Measurements from ENCODE around the gene ADAMTSL1.

DNA sequence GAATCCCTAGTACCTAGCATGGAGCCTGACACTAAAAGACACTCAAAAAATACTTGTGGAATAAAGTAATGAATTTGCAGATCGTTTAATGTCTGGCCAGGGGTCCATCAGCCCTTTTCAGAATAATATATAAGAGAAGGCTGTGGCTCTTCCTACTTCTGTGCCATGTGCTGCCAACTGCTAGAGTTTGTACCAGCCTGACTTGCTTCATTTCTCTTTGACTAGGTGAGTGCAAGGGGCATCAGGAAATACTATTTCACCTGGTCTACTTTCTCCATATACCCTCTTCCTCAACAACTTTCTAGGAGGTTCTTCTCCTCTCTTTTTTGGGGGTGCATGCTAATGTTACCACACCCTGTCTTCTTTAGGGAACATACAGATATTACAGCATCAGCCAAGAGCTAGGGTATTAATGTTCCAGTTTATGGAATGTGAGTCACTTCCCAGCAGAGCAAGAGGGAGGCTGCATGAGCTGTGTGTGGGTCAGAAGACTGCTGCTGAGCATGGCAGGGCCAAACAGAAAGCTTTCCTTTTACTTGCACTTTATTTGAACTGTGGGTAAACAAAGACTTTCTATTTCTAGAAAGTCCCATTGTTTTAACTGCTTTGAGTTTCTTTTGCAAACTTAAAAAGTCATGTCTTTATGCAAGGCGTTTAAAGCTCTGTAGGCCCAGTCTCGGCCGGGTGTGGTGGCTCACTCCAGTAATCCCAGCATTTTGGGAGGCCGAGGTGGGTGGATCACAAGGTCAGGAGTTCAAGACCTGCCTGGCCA, 158.9 kb downstream of the ADAMTSL1 start:
- TF ChIP-seq NR2C2 (CRISPR knock-in tag; IDR thresholded peaks at IDR 0.05; ENCODE audit: borderline replicate concordance) (no peak), FOXM1 (CRISPR knock-in tag; IDR thresholded peaks at IDR 0.05) (no peak)
- TF ChIP-seq, protein P1, sequence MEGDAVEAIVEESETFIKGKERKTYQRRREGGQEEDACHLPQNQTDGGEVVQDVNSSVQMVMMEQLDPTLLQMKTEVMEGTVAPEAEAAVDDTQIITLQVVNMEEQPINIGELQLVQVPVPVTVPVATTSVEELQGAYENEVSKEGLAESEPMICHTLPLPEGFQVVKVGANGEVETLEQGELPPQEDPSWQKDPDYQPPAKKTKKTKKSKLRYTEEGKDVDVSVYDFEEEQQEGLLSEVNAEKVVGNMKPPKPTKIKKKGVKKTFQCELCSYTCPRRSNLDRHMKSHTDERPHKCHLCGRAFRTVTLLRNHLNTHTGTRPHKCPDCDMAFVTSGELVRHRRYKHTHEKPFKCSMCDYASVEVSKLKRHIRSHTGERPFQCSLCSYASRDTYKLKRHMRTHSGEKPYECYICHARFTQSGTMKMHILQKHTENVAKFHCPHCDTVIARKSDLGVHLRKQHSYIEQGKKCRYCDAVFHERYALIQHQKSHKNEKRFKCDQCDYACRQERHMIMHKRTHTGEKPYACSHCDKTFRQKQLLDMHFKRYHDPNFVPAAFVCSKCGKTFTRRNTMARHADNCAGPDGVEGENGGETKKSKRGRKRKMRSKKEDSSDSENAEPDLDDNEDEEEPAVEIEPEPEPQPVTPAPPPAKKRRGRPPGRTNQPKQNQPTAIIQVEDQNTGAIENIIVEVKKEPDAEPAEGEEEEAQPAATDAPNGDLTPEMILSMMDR (CRISPR knock-in tag; IDR thresholded peaks at IDR 0.05), result no peak
- TF ChIP-seq, protein P2, sequence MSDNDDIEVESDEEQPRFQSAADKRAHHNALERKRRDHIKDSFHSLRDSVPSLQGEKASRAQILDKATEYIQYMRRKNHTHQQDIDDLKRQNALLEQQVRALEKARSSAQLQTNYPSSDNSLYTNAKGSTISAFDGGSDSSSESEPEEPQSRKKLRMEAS (IDR thresholded peaks at IDR 0.05), result no peak
- TF ChIP-seq, protein P3, sequence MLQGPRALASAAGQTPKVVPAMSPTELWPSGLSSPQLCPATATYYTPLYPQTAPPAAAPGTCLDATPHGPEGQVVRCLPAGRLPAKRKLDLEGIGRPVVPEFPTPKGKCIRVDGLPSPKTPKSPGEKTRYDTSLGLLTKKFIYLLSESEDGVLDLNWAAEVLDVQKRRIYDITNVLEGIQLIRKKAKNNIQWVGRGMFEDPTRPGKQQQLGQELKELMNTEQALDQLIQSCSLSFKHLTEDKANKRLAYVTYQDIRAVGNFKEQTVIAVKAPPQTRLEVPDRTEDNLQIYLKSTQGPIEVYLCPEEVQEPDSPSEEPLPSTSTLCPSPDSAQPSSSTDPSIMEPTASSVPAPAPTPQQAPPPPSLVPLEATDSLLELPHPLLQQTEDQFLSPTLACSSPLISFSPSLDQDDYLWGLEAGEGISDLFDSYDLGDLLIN (CRISPR knock-in tag; IDR thresholded peaks at IDR 0.05; ENCODE audit: borderline replicate concordance), result no peak

All from HepG2 (cell line).